SK-N-SH (cell line): ENCODE results near the gene GRK1. TPM values are rescaled to one million over a fixed set of nuclear protein-coding genes. Genes with fewer than 3 reads are reported as not detected.
"Not testable (repeated sequence)": the region's sequence is repeated elsewhere in the genome, so short reads cannot be mapped to it uniquely, and the experiment has no call there.

Source experiments
- CTCF ChIA-PET: fragments of 300-600, 350-600 bp; formaldehyde crosslinking; extraction: SDS; loops from one replicate; lab custom pipeline; 2021; lab: Yijun Ruan, JAX
- POLR2A ChIA-PET: fragments of 350-600 bp; sonication (Branson Sonifier 250); formaldehyde crosslinking; extraction: SDS; loops from one replicate; lab custom pipeline; 2020; ENCODE audit warnings: antibody characterized with exemption, inconsistent platforms; lab: Yijun Ruan, JAX
- DNase-seq: peaks from one replicate; pipeline ENCODE4 v3.0.0; 2012
- H2AFZ ChIP-seq: fragments of 200-600 bp; sonication (generic); 2 replicates; pipeline ENCODE4 v1.8.1; 2016; ENCODE audit warnings: antibody characterized with exemption, mild to moderate bottlenecking, low read depth
- H3F3A ChIP-seq: fragments of 200-600 bp; sonication (generic); replicated peaks from 2 replicates; pipeline ENCODE3; 2016; ENCODE audit warnings: antibody characterized with exemption, mild to moderate bottlenecking; ENCODE audit not compliant: insufficient read depth
- H3K27ac ChIP-seq, 2 experiments: fragments of 200-500 bp in 1 of 2; fragments of 200-600 bp in 1 of 2; sonication (Bioruptor generic) in 1 of 2; sonication (generic), shearing (Covaris generic) in 1 of 2; 2 replicates each; pipeline versions ENCODE4 v1.5.1 to v1.6.1; 2014 to 2016; ENCODE audit warnings: low read depth in 2 of 2, inconsistent platforms in 1 of 2, low read length in 1 of 2, mild to moderate bottlenecking in 1 of 2, mixed read lengths in 1 of 2
- H3K27me3 ChIP-seq: fragments of 200-600 bp; sonication (generic), shearing (Covaris generic); 2 replicates; pipeline ENCODE4 v1.6.1; 2016; ENCODE audit warnings: mixed run types; ENCODE audit not compliant: insufficient read depth
- H3K36me3 ChIP-seq, 2 experiments: fragments of 200-500 bp in 1 of 2; fragments of 200-600 bp in 1 of 2; sonication (Bioruptor generic) in 1 of 2; sonication (generic) in 1 of 2; replicated peaks in 1 of 2; 2 replicates each; pipeline versions ENCODE3 to v1.5.1; 2014 to 2016; ENCODE audit warnings: low read length in 1 of 2, mild to moderate bottlenecking in 1 of 2; ENCODE audit not compliant: insufficient read depth in 2 of 2, control insufficient read depth in 1 of 2
- H3K4me1 ChIP-seq, 2 experiments: fragments of 200-500 bp in 1 of 2; fragments of 200-600 bp in 1 of 2; sonication (Bioruptor generic) in 1 of 2; sonication (generic), shearing (Covaris generic) in 1 of 2; 2 replicates each; pipeline versions ENCODE4 v1.5.1 to v1.6.1; 2014 to 2016; ENCODE audit warnings: low read depth in 1 of 2, low read length in 1 of 2, mixed run types in 1 of 2; ENCODE audit not compliant: insufficient read depth in 2 of 2, control insufficient read depth in 1 of 2
- H3K4me2 ChIP-seq: fragments of 200-600 bp; sonication (generic), shearing (Covaris generic); 2 replicates; pipeline ENCODE4 v1.6.1; 2017; ENCODE audit warnings: mixed run types
- H3K4me3 ChIP-seq, 2 experiments: fragments of 200-500 bp in 1 of 2; fragments of 200-600 bp in 1 of 2; sonication (Bioruptor generic) in 1 of 2; sonication (generic), shearing (Covaris generic) in 1 of 2; 2 replicates each; pipeline versions ENCODE4 v1.5.1 to v1.8.1; 2014 to 2016; ENCODE audit warnings: low read depth in 2 of 2, inconsistent platforms in 1 of 2, low read length in 1 of 2, mild to moderate bottlenecking in 1 of 2, mixed read lengths in 1 of 2, moderate library complexity in 1 of 2
- H3K79me2 ChIP-seq: fragments of 200-600 bp; sonication (generic); 2 replicates; pipeline ENCODE4 v1.8.1; 2017; ENCODE audit warnings: mild to moderate bottlenecking; ENCODE audit not compliant: insufficient read depth
- H3K9ac ChIP-seq: fragments of 200-600 bp; sonication (generic); 2 replicates; pipeline ENCODE4 v1.6.1; 2017; ENCODE audit warnings: mixed run types
- H3K9me2 ChIP-seq: fragments of 200-600 bp; sonication (generic); 2 replicates; pipeline ENCODE4 v1.6.1; 2017; ENCODE audit warnings: mixed run types
- H3K9me3 ChIP-seq: fragments of 200-600 bp; sonication (generic); 2 replicates; pipeline ENCODE4 v1.6.1; 2017; ENCODE audit warnings: mixed run types, mild to moderate bottlenecking, moderate library complexity
- H4K20me1 ChIP-seq: fragments of 200-600 bp; sonication (generic); 2 replicates; pipeline ENCODE4 v1.6.1; 2017; ENCODE audit warnings: mild to moderate bottlenecking, mixed run types; ENCODE audit not compliant: insufficient read depth
- FOSL2 ChIP-seq: IDR thresholded peaks from 2 replicates; pipeline ENCODE4 v1.4.0; 2012; ENCODE audit warnings: low read depth, mild to moderate bottlenecking, moderate library complexity, borderline replicate concordance
- FOXM1 ChIP-seq: IDR thresholded peaks from 2 replicates; pipeline ENCODE4 v1.4.0; 2012; ENCODE audit warnings: low read depth, mild to moderate bottlenecking
- GATA2 ChIP-seq: sonication (generic); formaldehyde crosslinking; IDR thresholded peaks from 2 replicates; pipeline ENCODE4 v1.5.0; 2020; ENCODE audit warnings: mild to moderate bottlenecking, missing genetic modification reagents
- MAX ChIP-seq: IDR thresholded peaks from 2 replicates; pipeline ENCODE4 v1.4.0; 2012; ENCODE audit warnings: low read depth
- MEF2A ChIP-seq: IDR thresholded peaks from 2 replicates; pipeline ENCODE4 v1.4.0; 2012; ENCODE audit warnings: low read depth, borderline replicate concordance
- NFIC ChIP-seq: IDR thresholded peaks from 2 replicates; pipeline ENCODE4 v1.4.0; 2012; ENCODE audit warnings: borderline replicate concordance
- NRF1 ChIP-seq: IDR thresholded peaks from 2 replicates; pipeline ENCODE4 v1.6.1; 2012; ENCODE audit warnings: low read depth, mild to moderate bottlenecking, low read length
- RFX5 ChIP-seq: IDR thresholded peaks from 2 replicates; pipeline ENCODE4 v1.6.1; 2012; ENCODE audit warnings: mild to moderate bottlenecking, improper control_type of control experiment, low read length
- RXRA ChIP-seq: IDR thresholded peaks from 2 replicates; pipeline ENCODE4 v1.4.0; 2012; ENCODE audit warnings: low read depth, mild to moderate bottlenecking, borderline replicate concordance
- SMC3 ChIP-seq: IDR thresholded peaks from 2 replicates; pipeline ENCODE4 v1.6.1; 2012; ENCODE audit warnings: low read depth, low read length, improper control_type of control experiment
- TAF1 ChIP-seq: IDR thresholded peaks from 2 replicates; pipeline ENCODE4 v1.6.1; 2012; ENCODE audit warnings: low read depth, mild to moderate bottlenecking, low read length, moderate library complexity, borderline replicate concordance
- WGBS: methylation state at CpG from one replicate; pipeline ENCODE4 v1.1.6; 2017; ENCODE audit warnings: low lambda C conversion rate; 5-methylcytosine and 5-hydroxymethylcytosine counted together
- polyA plus RNA-seq, 3 experiments: library from polyadenylated mRNA; depleted of rRNA; stranded (reverse); fragments of >200 nt; gene quantifications; 2 replicates each; pipeline ENCODE4 v1.2.3, GENCODE V29; 2012
- TF ChIP-seq, protein P1 (sequence below): IDR thresholded peaks from 2 replicates; pipeline ENCODE4 v1.4.0; 2012; ENCODE audit warnings: low read depth, borderline replicate concordance
- TF ChIP-seq, protein P2 (sequence below): fragments of 150-350 bp; IDR thresholded peaks from 2 replicates; pipeline ENCODE4 v1.6.1; 2017; ENCODE audit warnings: antibody characterized with exemption, low read length, low read depth, borderline replicate concordance
- TF ChIP-seq, protein P3 (sequence below): fragments of 200-600 bp; sonication (generic); IDR thresholded peaks from 2 replicates; pipeline ENCODE4 v1.6.1; 2017; ENCODE audit warnings: antibody characterized with exemption, mild to moderate bottlenecking, moderate library complexity

GRK1 gene
- polyA plus RNA-seq, 1 of the 3 experiments (the other 2 are of a cell fraction), result 0.12 TPM

GRCh38 chr13:113624235-113624587 lies 42.8 kb upstream of the GRK1 start:
- H3F3A ChIP-seq, result peaks cover 17% of the 10 kb centered on the region
- H3K79me2 ChIP-seq, result peaks cover 20% of the 10 kb centered on the region
- H3K4me3 ChIP-seq, result no peak overlapping the region
- CTCF ChIA-PET, result interaction anchor here (1.7 kb wide), 1 partner anchor 100 kb away, joined by 5 read pairs; no protein-coding TSS in a partner anchor
- H3K36me3 ChIP-seq, result peaks cover 4 to 8% of the 10 kb centered on the region in 2 experiments
- no peaks in the 10 kb centered on the region for H3K9me2 ChIP-seq
- no peaks in the 10 kb centered on the region for H3K9me3 ChIP-seq
- peaks cover 9 to 15% of the 10 kb centered on the region in 2 experiments; a peak in 3 of 4 replicates for H3K4me1 ChIP-seq
- H2AFZ ChIP-seq, result no peak overlapping the region
- H3K9ac ChIP-seq, result no peak overlapping the region
- POLR2A ChIA-PET, result no interaction called here
- no peak overlapping the region for H3K27ac ChIP-seq
- DNase-seq, result no peak
- 97% methylated on average over 6 of the region's 9 CpGs for WGBS
- no peaks in the 10 kb centered on the region for H3K27me3 ChIP-seq
- TF ChIP-seq RFX5, result no peak
- TF ChIP-seq, protein P1, sequence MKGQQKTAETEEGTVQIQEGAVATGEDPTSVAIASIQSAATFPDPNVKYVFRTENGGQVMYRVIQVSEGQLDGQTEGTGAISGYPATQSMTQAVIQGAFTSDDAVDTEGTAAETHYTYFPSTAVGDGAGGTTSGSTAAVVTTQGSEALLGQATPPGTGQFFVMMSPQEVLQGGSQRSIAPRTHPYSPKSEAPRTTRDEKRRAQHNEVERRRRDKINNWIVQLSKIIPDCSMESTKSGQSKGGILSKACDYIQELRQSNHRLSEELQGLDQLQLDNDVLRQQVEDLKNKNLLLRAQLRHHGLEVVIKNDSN, result no peak
- TF ChIP-seq, protein P2, sequence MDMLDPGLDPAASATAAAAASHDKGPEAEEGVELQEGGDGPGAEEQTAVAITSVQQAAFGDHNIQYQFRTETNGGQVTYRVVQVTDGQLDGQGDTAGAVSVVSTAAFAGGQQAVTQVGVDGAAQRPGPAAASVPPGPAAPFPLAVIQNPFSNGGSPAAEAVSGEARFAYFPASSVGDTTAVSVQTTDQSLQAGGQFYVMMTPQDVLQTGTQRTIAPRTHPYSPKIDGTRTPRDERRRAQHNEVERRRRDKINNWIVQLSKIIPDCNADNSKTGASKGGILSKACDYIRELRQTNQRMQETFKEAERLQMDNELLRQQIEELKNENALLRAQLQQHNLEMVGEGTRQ, result no peak
- H3K4me2 ChIP-seq, result no peak overlapping the region
- H4K20me1 ChIP-seq, result peaks cover 49% of the 10 kb centered on the region

- H3F3A ChIP-seq, result peaks cover 17% of the 10 kb centered on the region
- H3K4me3 ChIP-seq, H2AFZ ChIP-seq, H3K9me3 ChIP-seq, POLR2A ChIA-PET, H3K27ac ChIP-seq, H3K9me2 ChIP-seq, CTCF ChIA-PET, H3K9ac ChIP-seq, DNase-seq, H3K4me2 ChIP-seq, H3K27me3 ChIP-seq: not testable (repeated sequence)
- WGBS, result 90% methylated on average over 14 of the region's 14 CpGs
- peaks cover 22% of the 10 kb centered on the region for H3K79me2 ChIP-seq
- H4K20me1 ChIP-seq, result peaks cover 55% of the 10 kb centered on the region
- peaks cover 4 to 10% of the 10 kb centered on the region in 2 experiments for H3K36me3 ChIP-seq
- peaks cover 9 to 11% of the 10 kb centered on the region in 2 experiments; a peak in 3 of 4 replicates for H3K4me1 ChIP-seq
Observed at GRCh38 chr13:113624640-113625304, 42.2 kb upstream of the GRK1 start.

DNA sequence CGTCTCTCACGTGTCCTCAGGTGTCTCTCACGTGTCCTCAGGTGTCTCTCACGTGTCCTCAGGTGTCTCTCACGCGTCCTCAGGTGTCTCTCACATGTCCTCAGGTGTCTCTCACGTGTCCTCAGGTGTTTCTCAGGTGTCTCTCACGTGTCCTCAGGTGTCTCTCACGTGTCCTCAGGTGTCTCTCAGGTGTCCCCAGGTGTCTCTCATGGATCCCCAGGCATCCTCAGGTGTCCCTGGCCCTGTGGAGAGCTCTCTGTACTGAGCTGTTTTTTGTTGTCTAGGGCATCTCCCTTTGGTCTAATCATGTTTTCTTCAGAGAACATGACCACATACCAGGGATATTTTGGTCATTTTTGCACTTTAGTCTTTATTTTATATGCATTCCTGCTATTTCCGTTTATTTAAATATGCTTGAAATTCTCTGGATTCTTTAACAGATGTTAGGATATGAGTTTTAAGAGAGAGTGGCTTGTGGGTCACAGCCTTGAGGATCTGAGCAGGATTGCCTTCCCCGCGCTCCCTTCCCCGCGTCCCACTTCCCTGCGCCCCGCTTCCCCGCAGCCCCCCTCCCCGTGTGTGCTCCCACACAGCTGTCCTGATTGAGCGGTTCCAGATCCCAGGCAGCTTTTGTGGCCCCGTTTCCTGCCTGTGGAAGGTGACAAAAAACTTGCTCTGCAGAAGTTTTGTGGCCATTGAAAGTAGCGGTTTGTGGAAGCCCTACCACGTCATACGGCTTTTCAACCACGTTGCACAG lies 40.9 kb upstream of the GRK1 start:
- Histone ChIP-seq H3K9me3 (no peaks in the 10 kb centered on the region), H3K36me3 (peaks cover 4 to 20% of the 10 kb centered on the region in 2 experiments), H3K27me3 (no peaks in the 10 kb centered on the region), H3K79me2 (peaks cover 23% of the 10 kb centered on the region), H3K4me3 (no peak overlapping the region), H3K4me2 (peak overlapping the region; percentile 73), H3K27ac (peak overlapping the region in 1 of 2 experiments; percentile 34; a peak in 1 of 4 replicates), H4K20me1 (peaks cover 55% of the 10 kb centered on the region), H2AFZ (no peak overlapping the region), H3K4me1 (peaks cover under 1 to 9% of the 10 kb centered on the region in 2 experiments; a peak in 2 of 4 replicates), H3F3A (peaks cover 17% of the 10 kb centered on the region), H3K9me2 (no peaks in the 10 kb centered on the region), H3K9ac (no peak overlapping the region)
- POLR2A ChIA-PET, result no interaction called here
- WGBS, result 90% methylated on average over 23 of the region's 24 CpGs
- no peak for DNase-seq
- CTCF ChIA-PET, result no interaction called here
- TF ChIP-seq NRF1 (no peak), TAF1 (no peak), RFX5 (no peak), RXRA (no peak), NFIC (no peak), FOSL2 (no peak), FOXM1 (no peak), MAX (no peak), MEF2A (no peak), SMC3 (no peak), GATA2 (CRISPR knock-in tag) (no peak)
- TF ChIP-seq, protein P3, sequence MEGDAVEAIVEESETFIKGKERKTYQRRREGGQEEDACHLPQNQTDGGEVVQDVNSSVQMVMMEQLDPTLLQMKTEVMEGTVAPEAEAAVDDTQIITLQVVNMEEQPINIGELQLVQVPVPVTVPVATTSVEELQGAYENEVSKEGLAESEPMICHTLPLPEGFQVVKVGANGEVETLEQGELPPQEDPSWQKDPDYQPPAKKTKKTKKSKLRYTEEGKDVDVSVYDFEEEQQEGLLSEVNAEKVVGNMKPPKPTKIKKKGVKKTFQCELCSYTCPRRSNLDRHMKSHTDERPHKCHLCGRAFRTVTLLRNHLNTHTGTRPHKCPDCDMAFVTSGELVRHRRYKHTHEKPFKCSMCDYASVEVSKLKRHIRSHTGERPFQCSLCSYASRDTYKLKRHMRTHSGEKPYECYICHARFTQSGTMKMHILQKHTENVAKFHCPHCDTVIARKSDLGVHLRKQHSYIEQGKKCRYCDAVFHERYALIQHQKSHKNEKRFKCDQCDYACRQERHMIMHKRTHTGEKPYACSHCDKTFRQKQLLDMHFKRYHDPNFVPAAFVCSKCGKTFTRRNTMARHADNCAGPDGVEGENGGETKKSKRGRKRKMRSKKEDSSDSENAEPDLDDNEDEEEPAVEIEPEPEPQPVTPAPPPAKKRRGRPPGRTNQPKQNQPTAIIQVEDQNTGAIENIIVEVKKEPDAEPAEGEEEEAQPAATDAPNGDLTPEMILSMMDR, result no peak
- TF ChIP-seq, protein P1, result no peak
